Lower lobe of right lung (tissue), 2 donors: Measurements from ENCODE around the gene PPP2R3C. TPM values are rescaled to one million over a fixed set of nuclear protein-coding genes. Genes with fewer than 3 reads are reported as not detected.
"Not testable (repeated sequence)": the region's sequence is repeated elsewhere in the genome, so short reads cannot be mapped to it uniquely, and the experiment has no call there.

Experiments used
- ATAC-seq, 2 donors: fragments of 200-7000 bp; cut with Tn5 transposase; one replicate each; pipeline ENCODE4 v1.9.1; 2020 to 2022; ENCODE audit warnings: mild to moderate bottlenecking in 2 of 2, moderate library complexity in 2 of 2
- DNase-seq: peaks from one replicate; pipeline ENCODE4 v3.0.0-alpha.2; 2020
- H3K27ac ChIP-seq: fragments of 200-600 bp; one replicate; pipeline ENCODE4 v1.8.0; 2022
- H3K27me3 ChIP-seq: fragments of 200-600 bp; one replicate; pipeline ENCODE4 v1.8.0; 2022; ENCODE audit warnings: low read depth
- H3K36me3 ChIP-seq: fragments of 200-600 bp; one replicate; pipeline ENCODE4 v1.8.0; 2022; ENCODE audit warnings: mild to moderate bottlenecking
- H3K4me1 ChIP-seq: fragments of 200-600 bp; one replicate; pipeline ENCODE4 v1.8.0; 2022
- H3K4me3 ChIP-seq: fragments of 200-600 bp; one replicate; pipeline ENCODE4 v1.8.0; 2022; ENCODE audit warnings: mild to moderate bottlenecking
- H3K9me3 ChIP-seq: fragments of 200-600 bp; one replicate; pipeline ENCODE4 v1.8.0; 2022
- CTCF ChIP-seq: fragments of 200-600 bp; IDR thresholded peaks from one replicate; pipeline ENCODE4 v1.8.0; 2022; ENCODE audit warnings: antibody characterized with exemption, mild to moderate bottlenecking
- intact Hi-C: fragments of 100-400 bp; cut with DNase I; formaldehyde crosslinking; loops from one replicate; pipeline ENCODE4 v1.11.0; 2022
- total RNA-seq: library from RNA; stranded (reverse); fragmentation: NEBNext Ultra II Directional; extraction: Animal tissue kit (Norgen Biotek cat#: 25700); gene quantifications from one replicate; pipeline ENCODE4 v1.2.1, GENCODE V29; 2021
- donor health status: DM: no; HTN: yes; CAD: no; lungs with severe emphysema.

Gene PPP2R3C
- total RNA-seq, 1 donor from 2014 or later, result 41.4 TPM

- no peak for TF ChIP-seq CTCF
- Histone ChIP-seq H3K27ac (peak overlapping the region; percentile 7), H3K9me3 (no peaks in the 10 kb centered on the region), H3K4me3 (no peak overlapping the region), H3K27me3 (no peaks in the 10 kb centered on the region), H3K36me3 (peaks cover 5% of the 10 kb centered on the region), H3K4me1 (peaks cover 29% of the 10 kb centered on the region)
- ATAC-seq, result peak in 1 of 2 donors; percentile 90
- intact Hi-C loops, result no loop called here
- no peak for DNase-seq
Measured at GRCh38 chr14:35159742-35160409, 38.1 kb upstream of the PPP2R3C start.

GRCh38 chr14:35158951-35159653, 37.3 kb upstream of the PPP2R3C start:
- H3K36me3 ChIP-seq, result peaks cover 5% of the 10 kb centered on the region
- H3K27ac ChIP-seq, result no peak overlapping the region
- no peak for DNase-seq
- intact Hi-C loops, result no loop called here
- no peaks in the 10 kb centered on the region for H3K9me3 ChIP-seq
- peaks cover 29% of the 10 kb centered on the region for H3K4me1 ChIP-seq
- ATAC-seq, result no peak
- no peak for TF ChIP-seq CTCF
- no peak overlapping the region for H3K4me3 ChIP-seq
- H3K27me3 ChIP-seq, result no peaks in the 10 kb centered on the region

- ATAC-seq, result no peak
- no peak overlapping the region for H3K4me3 ChIP-seq
- peaks cover 5% of the 10 kb centered on the region for H3K36me3 ChIP-seq
- H3K9me3 ChIP-seq, result no peaks in the 10 kb centered on the region
- H3K27ac ChIP-seq, result no peak overlapping the region
- intact Hi-C loops, result no loop called here
- no peak for DNase-seq
- no peaks in the 10 kb centered on the region for H3K27me3 ChIP-seq
- no peak for TF ChIP-seq CTCF
- H3K4me1 ChIP-seq, result peaks cover 29% of the 10 kb centered on the region
Measured at GRCh38 chr14:35158491-35158890, 36.7 kb upstream of the PPP2R3C start.

GRCh38 chr14:35155962-35156361, 34.2 kb upstream of the PPP2R3C start:
- intact Hi-C loops, result no loop called here
- Histone ChIP-seq H3K36me3 (peaks cover 5% of the 10 kb centered on the region), H3K9me3 (no peaks in the 10 kb centered on the region), H3K27me3 (no peaks in the 10 kb centered on the region), H3K4me1 (peaks cover 29% of the 10 kb centered on the region), H3K4me3 (no peak overlapping the region), H3K27ac (peak overlapping the region; percentile 8)
- no peak for TF ChIP-seq CTCF
- peak; percentile 19 to 68 for ATAC-seq
- no peak for DNase-seq

- DNase-seq (no peak), ATAC-seq (no peak)
- Histone ChIP-seq H3K9me3 (no peaks in the 10 kb centered on the region), H3K27ac (no peak overlapping the region), H3K4me1 (peaks cover 18% of the 10 kb centered on the region), H3K27me3 (no peaks in the 10 kb centered on the region), H3K4me3 (no peak overlapping the region), H3K36me3 (peaks cover 1% of the 10 kb centered on the region)
- intact Hi-C loops, result no loop called here
- TF ChIP-seq CTCF, result no peak
Measured at GRCh38 chr14:35154016-35154415, 32.2 kb upstream of the PPP2R3C start.

GRCh38 chr14:35152531-35152930, 30.7 kb upstream of the PPP2R3C start:
- H3K27me3 ChIP-seq, DNase-seq, ATAC-seq, H3K27ac ChIP-seq, intact Hi-C loops, H3K36me3 ChIP-seq, H3K9me3 ChIP-seq, H3K4me3 ChIP-seq: not testable (repeated sequence)
- H3K4me1 ChIP-seq, result peaks cover 18% of the 10 kb centered on the region
